Natural killer cell (primary cell): ENCODE data around the gene CPT1B. TPM values are rescaled to one million over a fixed set of nuclear protein-coding genes. Genes with fewer than 3 reads are reported as not detected.

Experiments used
- ATAC-seq, 3 donors: fragments of 150-1000 bp in 2 of 3; fragments of 200-7000 bp in 1 of 3; cut with Tn5 transposase; 1 replicate in 1 of 3; 2 replicates in 2 of 3; pipeline ENCODE4 v1.10.0; 2021; ENCODE audit warnings: mild to moderate bottlenecking in 2 of 3, moderate library complexity in 2 of 3
- DNase-seq, 2 donors: peaks; one replicate each; pipeline versions ENCODE4 v3.0.0 to v3.0.0-alpha.2; 2013 to 2021; ENCODE audit warnings: mixed read lengths in 1 of 2
- H3K27ac ChIP-seq: one replicate; pipeline ENCODE4 v1.5.1; 2013; ENCODE audit warnings: mild to moderate bottlenecking, low read length
- H3K27me3 ChIP-seq: one replicate; pipeline ENCODE4 v1.6.1; 2013; ENCODE audit warnings: low read length; ENCODE audit not compliant: control insufficient read depth, insufficient read depth
- H3K36me3 ChIP-seq: one replicate; pipeline ENCODE4 v1.6.1; 2013; ENCODE audit warnings: low read length; ENCODE audit not compliant: control insufficient read depth, insufficient read depth
- H3K4me1 ChIP-seq: one replicate; pipeline ENCODE4 v1.6.1; 2013; ENCODE audit warnings: low read length; ENCODE audit not compliant: control insufficient read depth, insufficient read depth
- H3K4me3 ChIP-seq: one replicate; pipeline ENCODE4 v1.5.1; 2013; ENCODE audit warnings: low read length
- H3K9me3 ChIP-seq: one replicate; pipeline ENCODE4 v1.6.1; 2013; ENCODE audit warnings: low read length; ENCODE audit not compliant: control insufficient read depth, insufficient read depth
- H3K27ac Mint-ChIP-seq, 2 donors: one replicate each; pipeline ENCODE4 v1.8.0; 2022; ENCODE audit warnings: mild to moderate bottlenecking in 2 of 2, mixed read lengths in 2 of 2, moderate library complexity in 1 of 2
- H3K27me3 Mint-ChIP-seq, 2 donors: one replicate each; pipeline ENCODE4 v1.8.0; 2022; ENCODE audit warnings: low read depth in 2 of 2, mixed read lengths in 2 of 2
- H3K36me3 Mint-ChIP-seq: one replicate; pipeline ENCODE4 v1.8.0; 2022; ENCODE audit warnings: mixed read lengths
- H3K4me1 Mint-ChIP-seq, 2 donors: one replicate each; pipeline ENCODE4 v1.8.0; 2022; ENCODE audit warnings: mixed read lengths in 2 of 2
- H3K4me3 Mint-ChIP-seq: one replicate; pipeline ENCODE4 v1.8.0; 2022; ENCODE audit warnings: mild to moderate bottlenecking, moderate library complexity, mixed read lengths
- H3K9me3 Mint-ChIP-seq, 2 donors: one replicate each; pipeline ENCODE4 v1.8.0; 2022; ENCODE audit warnings: mixed read lengths in 2 of 2
- WGBS: methylation state at CpG from one replicate; pipeline ENCODE4 v1.1.7; 2013; ENCODE audit warnings: missing lambda C conversion rate; ENCODE audit not compliant: insufficient coverage; 5-methylcytosine and 5-hydroxymethylcytosine counted together
- intact Hi-C: fragments of 100-400 bp; cut with micrococcal nuclease; formaldehyde crosslinking; loops from one replicate; pipeline ENCODE4 v1.14.2; 2022
- total RNA-seq, 4 donors: library from RNA; stranded (reverse); fragments of 120-200 nt in 1 of 4; gene quantifications; one replicate each; pipeline versions ENCODE4 v1.2.3 to v1.2.4, GENCODE V29; 2013 to 2022
- TF ChIP-seq, protein P1 (sequence below): fragments of 200-600 bp; IDR thresholded peaks from one replicate; pipeline ENCODE4 v1.8.0; 2022; ENCODE audit warnings: antibody characterized with exemption

The CPT1B gene
- total RNA-seq, 3 donors from 2014 or later (not counting 1 experiment from before 2014, with no cell fraction given) = 53.1 to 75.7 (median 55.5) TPM

DNA sequence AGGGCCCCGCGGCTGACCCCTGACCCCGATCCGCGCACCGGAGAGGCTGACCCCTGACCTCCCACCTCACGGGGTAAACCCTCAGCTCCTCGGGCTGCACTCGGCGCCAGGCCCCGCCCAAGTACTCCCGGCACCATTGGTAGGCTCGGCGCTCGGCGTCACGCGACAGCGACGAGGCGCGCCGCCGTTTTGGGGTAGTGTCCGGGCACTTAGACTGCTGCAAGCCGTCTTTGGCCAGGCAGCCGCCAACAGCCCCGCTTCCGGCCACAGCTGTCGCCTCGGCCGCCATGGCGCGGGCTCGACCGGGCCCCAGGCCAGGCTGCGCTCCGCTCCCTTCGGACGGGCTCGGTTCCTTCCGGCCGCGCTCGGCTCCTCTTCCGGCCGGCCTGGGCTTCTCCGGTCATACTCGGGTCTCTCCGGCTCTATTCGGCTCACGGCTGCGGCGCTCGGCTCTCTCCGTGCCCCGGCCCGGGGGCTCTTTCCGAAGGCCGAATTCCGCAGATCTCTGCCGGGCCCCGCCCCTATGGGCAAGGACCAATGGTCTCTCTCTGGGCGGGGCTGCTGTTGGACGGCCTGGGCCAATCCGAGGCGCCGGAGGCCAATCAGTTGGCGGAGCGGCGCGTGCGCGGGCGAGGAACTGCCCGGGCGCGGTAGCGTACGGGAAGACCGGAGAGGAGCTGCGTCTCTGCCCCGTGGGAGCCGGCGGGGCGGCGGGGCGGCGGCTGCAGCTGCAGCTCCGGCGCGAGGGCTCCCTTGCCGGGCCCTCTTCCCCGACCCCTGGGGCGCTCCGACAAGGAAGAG lies 4.5 kb upstream of the CPT1B start, which contains the start of gene CHKB:
TSS of gene CHKB (minus strand) at position 357 of the 801 bp plus-strand sequence. CDS start at position 289, 68 bp downstream.
- TF ChIP-seq, protein P1, sequence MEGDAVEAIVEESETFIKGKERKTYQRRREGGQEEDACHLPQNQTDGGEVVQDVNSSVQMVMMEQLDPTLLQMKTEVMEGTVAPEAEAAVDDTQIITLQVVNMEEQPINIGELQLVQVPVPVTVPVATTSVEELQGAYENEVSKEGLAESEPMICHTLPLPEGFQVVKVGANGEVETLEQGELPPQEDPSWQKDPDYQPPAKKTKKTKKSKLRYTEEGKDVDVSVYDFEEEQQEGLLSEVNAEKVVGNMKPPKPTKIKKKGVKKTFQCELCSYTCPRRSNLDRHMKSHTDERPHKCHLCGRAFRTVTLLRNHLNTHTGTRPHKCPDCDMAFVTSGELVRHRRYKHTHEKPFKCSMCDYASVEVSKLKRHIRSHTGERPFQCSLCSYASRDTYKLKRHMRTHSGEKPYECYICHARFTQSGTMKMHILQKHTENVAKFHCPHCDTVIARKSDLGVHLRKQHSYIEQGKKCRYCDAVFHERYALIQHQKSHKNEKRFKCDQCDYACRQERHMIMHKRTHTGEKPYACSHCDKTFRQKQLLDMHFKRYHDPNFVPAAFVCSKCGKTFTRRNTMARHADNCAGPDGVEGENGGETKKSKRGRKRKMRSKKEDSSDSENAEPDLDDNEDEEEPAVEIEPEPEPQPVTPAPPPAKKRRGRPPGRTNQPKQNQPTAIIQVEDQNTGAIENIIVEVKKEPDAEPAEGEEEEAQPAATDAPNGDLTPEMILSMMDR = no peak
- Histone ChIP-seq H3K27me3 (no peaks in the 10 kb centered on the region), H3K4me1 (peaks cover 34% of the 10 kb centered on the region), H3K36me3 (peaks cover 2% of the 10 kb centered on the region), H3K27ac (peak within 1 kb of the TSS; percentile 92), H3K9me3 (no peaks in the 10 kb centered on the region), H3K4me3 (peak within 1 kb of the TSS; percentile 82)
- under 1% methylated on average over 96 of the region's 96 CpGs for WGBS
- intact Hi-C loops = loop anchor here (5.0 kb wide), 3 partner anchors 40 to 75 kb away; partner anchors contain the start of genes LMF2 and NCAPH2
- no peaks in the 10 kb centered on the region for H3K36me3 Mint-ChIP-seq
- H3K27me3 Mint-ChIP-seq = no peaks in the 10 kb centered on the region
- peak within 1 kb of the TSS; percentile 88 to 94 for H3K27ac Mint-ChIP-seq
- DNase-seq (peak; percentile 98), ATAC-seq (peak; percentile 93 to 99 (median 93))
- H3K4me3 Mint-ChIP-seq = peak within 1 kb of the TSS; percentile 91
- no peaks in the 10 kb centered on the region for H3K9me3 Mint-ChIP-seq
- H3K4me1 Mint-ChIP-seq = peaks cover 0 to 24% of the 10 kb centered on the region in 2 donors

- DNase-seq (peak in 1 of 2 donors; percentile 63), ATAC-seq (no peak)
- no peaks in the 10 kb centered on the region for H3K36me3 Mint-ChIP-seq
- TF ChIP-seq, protein P1 = no peak
- Histone ChIP-seq H3K27ac (peak overlapping the region; percentile 92), H3K27me3 (no peaks in the 10 kb centered on the region), H3K4me1 (peaks cover 40% of the 10 kb centered on the region), H3K9me3 (no peaks in the 10 kb centered on the region), H3K36me3 (peaks cover 2% of the 10 kb centered on the region), H3K4me3 (peak overlapping the region; percentile 82)
- intact Hi-C loops = loop anchor here (5.0 kb wide), 3 partner anchors 40 to 75 kb away; partner anchors contain the start of genes LMF2 and NCAPH2
- H3K9me3 Mint-ChIP-seq = no peaks in the 10 kb centered on the region
- peak overlapping the region; percentile 88 to 94 for H3K27ac Mint-ChIP-seq
- no peaks in the 10 kb centered on the region for H3K27me3 Mint-ChIP-seq
- peaks cover 0 to 30% of the 10 kb centered on the region in 2 donors for H3K4me1 Mint-ChIP-seq
- peak overlapping the region; percentile 91 for H3K4me3 Mint-ChIP-seq
- WGBS = 7% methylated on average over 39 of the region's 39 CpGs
Observed at GRCh38 chr22:50581950-50582492, 3.8 kb upstream of the CPT1B start.

DNA sequence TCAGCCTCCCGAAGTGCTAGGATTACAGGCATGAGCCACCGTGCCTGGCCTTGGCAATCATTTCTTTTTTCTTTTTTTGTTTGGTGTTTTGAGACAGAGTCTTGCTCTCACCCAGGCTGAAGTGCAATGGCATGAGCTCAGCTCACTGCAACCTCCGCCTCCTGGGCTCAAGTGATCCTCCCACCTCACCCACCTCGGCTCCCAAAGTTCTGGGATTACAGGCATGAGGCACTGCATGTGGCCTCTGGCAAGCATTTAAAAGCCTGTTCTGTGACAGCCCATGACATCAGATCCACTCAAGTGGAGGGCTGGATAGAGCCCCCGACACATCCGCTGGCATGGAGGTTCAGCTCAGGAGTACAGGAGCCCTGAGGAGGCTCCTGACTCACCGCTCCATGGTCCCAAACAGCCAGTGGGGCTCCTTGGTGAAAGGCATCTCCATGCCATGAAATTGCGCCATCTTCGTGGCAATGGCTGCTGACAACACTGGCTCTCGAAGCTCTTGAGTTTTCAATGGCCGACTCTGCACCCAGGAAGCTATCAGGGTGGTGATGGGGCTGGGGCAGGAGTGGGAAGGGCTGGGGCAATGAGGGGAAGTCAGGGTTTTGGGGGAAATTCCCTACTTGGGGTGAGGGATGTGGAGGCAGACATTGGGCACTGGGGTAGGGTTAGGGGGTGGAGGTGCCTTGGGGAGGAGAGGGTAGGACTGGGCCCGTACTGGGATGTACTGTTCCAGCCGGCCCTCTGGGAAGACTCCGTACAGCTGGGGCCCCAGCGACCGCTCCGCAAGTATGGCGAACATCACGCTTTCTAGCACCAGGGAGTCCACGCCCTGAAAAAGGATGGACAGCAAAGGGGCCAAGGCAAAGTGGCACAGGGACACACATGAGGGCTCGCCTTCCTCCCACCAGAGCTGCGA lies 3.1 kb upstream of the CPT1B start:
- no peak for ATAC-seq
- Mint-ChIP-seq H3K36me3 (no peaks in the 10 kb centered on the region), H3K9me3 (no peaks in the 10 kb centered on the region), H3K27me3 (no peaks in the 10 kb centered on the region), H3K27ac (peak overlapping the region; percentile 88 to 94), H3K4me1 (peaks cover 0 to 31% of the 10 kb centered on the region in 2 donors), H3K4me3 (peak overlapping the region; percentile 74)
- peaks cover 2% of the 10 kb centered on the region for H3K36me3 ChIP-seq
- H3K4me1 ChIP-seq = peaks cover 41% of the 10 kb centered on the region
- TF ChIP-seq, protein P1 = no peak
- no peaks in the 10 kb centered on the region for H3K9me3 ChIP-seq
- peak overlapping the region; percentile 82 for H3K4me3 ChIP-seq
- H3K27me3 ChIP-seq = no peaks in the 10 kb centered on the region
- intact Hi-C loops = loop anchor here (5.0 kb wide), 3 partner anchors 39 to 74 kb away; partner anchors contain the start of genes LMF2 and NCAPH2
- WGBS = 95% methylated on average over 22 of the region's 22 CpGs
- H3K27ac ChIP-seq = peak overlapping the region; percentile 92
- peak in 1 of 2 donors; percentile 28 for DNase-seq
